Vagina (tissue), 2 donors: Measurements from ENCODE around the gene MRPL1.

ENCODE experiments used
- CTCF ChIP-seq, 3 experiments: fragments of 450-650 bp in 2 of 3; fragments of 200-600 bp in 1 of 3; sonication (generic) in 1 of 3; IDR thresholded peaks; one replicate each; pipeline ENCODE4 v1.5.1; 2017 to 2019; ENCODE audit warnings: antibody characterized with exemption in 3 of 3, mild to moderate bottlenecking in 2 of 3, moderate library complexity in 2 of 3
- POLR2A ChIP-seq, 2 donors: fragments of 450-650 bp; IDR thresholded peaks; one replicate each; pipeline ENCODE4 v1.6.1; 2017; ENCODE audit warnings: antibody characterized with exemption in 2 of 2, mild to moderate bottlenecking in 2 of 2, moderate library complexity in 2 of 2
- POLR2AphosphoS5 ChIP-seq, 2 donors: sonication (generic); formaldehyde crosslinking; IDR thresholded peaks; one replicate each; pipeline ENCODE4 v1.9.0; 2017; ENCODE audit warnings: antibody characterized with exemption in 2 of 2, mild to moderate bottlenecking in 2 of 2, low read depth in 1 of 2; ENCODE audit not compliant: insufficient read depth in 1 of 2

DNA sequence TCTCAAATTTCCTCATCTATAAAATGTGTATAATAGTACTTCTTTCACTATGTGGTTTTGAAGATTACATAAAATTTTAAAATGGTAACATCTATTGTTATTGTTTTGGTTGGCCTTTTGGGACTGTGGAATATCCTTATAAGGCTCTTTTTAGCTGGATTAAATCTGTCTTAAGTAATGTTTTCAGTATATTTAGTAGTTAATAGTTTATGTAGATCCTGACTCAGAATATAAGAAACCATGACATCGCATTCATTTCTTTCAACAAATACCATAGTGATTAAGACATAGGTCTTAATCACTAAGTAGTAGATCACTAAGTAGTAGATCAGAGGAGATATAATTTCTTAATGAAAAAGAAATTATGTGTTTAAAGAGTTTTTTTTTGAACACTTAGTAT is 48.5 kb downstream of the MRPL1 start:
- TF ChIP-seq CTCF (IDR thresholded peaks at IDR 0.05), result no peak
- TF ChIP-seq POLR2A (IDR thresholded peaks at IDR 0.05), result no peak
- no peak for TF ChIP-seq POLR2AphosphoS5 (IDR thresholded peaks at IDR 0.05; ENCODE audit: insufficient read depth in 1 of 2, low read depth in 1 of 2)
